Fibroblast of skin of right quadriceps (primary cell): ENCODE measurements around the gene NCMAP.

Experiments
- DNase-seq: peaks from one replicate; pipeline ENCODE4 v3.0.0-alpha.2; 2013

NCMAP gene

GRCh38 chr1:24636661-24637357 is 80.9 kb downstream of the NCMAP start:
- DNase-seq, result no peak

- DNase-seq, result no peak
Measured at GRCh38 chr1:24639094-24639493, 83.2 kb downstream of the NCMAP start.

- DNase-seq, result no peak
Measured at GRCh38 chr1:24639881-24640280, 84.0 kb downstream of the NCMAP start.

- DNase-seq, result no peak
Measured at GRCh38 chr1:24640288-24640687, 84.4 kb downstream of the NCMAP start.

- DNase-seq, result peak; percentile 39
Measured at GRCh38 chr1:24641646-24642151, 85.8 kb downstream of the NCMAP start.

- DNase-seq, result peak; percentile 100
Measured at GRCh38 chr1:24642481-24643362, 86.8 kb downstream of the NCMAP start, which contains the start of gene SRRM1. SRRM1 (plus strand) TSS chr1:24643302; CDS start chr1:24643327, 25 bp downstream.

GRCh38 chr1:24643363-24644099 is 87.6 kb downstream of the NCMAP start:
- DNase-seq, result no peak

GRCh38 chr1:24644100-24644384 is 88.2 kb downstream of the NCMAP start:
- DNase-seq, result no peak

GRCh38 chr1:24648919-24649318 is 93.0 kb downstream of the NCMAP start:
- DNase-seq, result no peak

GRCh38 chr1:24652382-24652781 is 96.5 kb downstream of the NCMAP start:
- no peak for DNase-seq

GRCh38 chr1:24654010-24654409 is 98.1 kb downstream of the NCMAP start:
- no peak for DNase-seq

GRCh38 chr1:24656046-24656445 is 100.2 kb downstream of the NCMAP start:
- no peak for DNase-seq

GRCh38 chr1:24657781-24658180 is 101.9 kb downstream of the NCMAP start:
- no peak for DNase-seq
